HEK293 (cell line): ENCODE data around the gene WNT5B.
A peak's percentile ranks its signal among the peaks of the same experiment; 100 is the strongest.

ENCODE experiments used
- CTCF ChIA-PET: fragments of 350-600 bp; formaldehyde crosslinking; extraction: SDS; loops from one replicate; lab custom pipeline; 2021; ENCODE audit warnings: antibody characterized with exemption; lab: Yijun Ruan, JAX
- POLR2A ChIA-PET: fragments of 300-600 bp; formaldehyde crosslinking; extraction: SDS; loops from one replicate; lab custom pipeline; 2020; ENCODE audit warnings: antibody characterized with exemption, inconsistent platforms; lab: Yijun Ruan, JAX
- H3K27ac ChIP-seq: fragments of 200-500 bp; sonication (Bioruptor generic); 2 replicates; pipeline ENCODE4 v1.5.1; 2014; ENCODE audit warnings: low read depth, low read length, control low read depth, inconsistent platforms; ENCODE audit errors: extremely low read depth
- H3K36me3 ChIP-seq, 2 experiments: fragments of 200-500 bp in 1 of 2; sonication (Bioruptor generic) in 1 of 2; 1 replicate in 1 of 2; 2 replicates in 1 of 2; pipeline ENCODE4 v1.5.1; 2014 to 2017; ENCODE audit warnings: inconsistent platforms in 2 of 2, low read length in 2 of 2; ENCODE audit not compliant: control insufficient read depth in 2 of 2, insufficient read depth in 1 of 2
- H3K4me1 ChIP-seq: fragments of 200-500 bp; sonication (Bioruptor generic); 2 replicates; pipeline ENCODE4 v1.5.1; 2014; ENCODE audit warnings: mild to moderate bottlenecking, low read length, inconsistent platforms; ENCODE audit not compliant: control insufficient read depth, insufficient read depth
- H3K4me3 ChIP-seq: 2 replicates; pipeline ENCODE4 v1.5.1; 2011; ENCODE audit warnings: low read depth, mild to moderate bottlenecking, control low read depth, low read length, moderate library complexity
- H3K9me3 ChIP-seq: fragments of 200-500 bp; sonication (Bioruptor generic); 2 replicates; pipeline ENCODE4 v1.5.1; 2014; ENCODE audit warnings: low read depth, low read length, inconsistent platforms; ENCODE audit not compliant: control insufficient read depth, insufficient read depth
- EGR2 ChIP-seq: fragments of 450-650 bp; formaldehyde crosslinking; IDR thresholded peaks from 2 replicates; pipeline ENCODE4 v1.5.1; 2016; ENCODE audit warnings: low read depth, missing biosample characterization, missing genetic modification characterization
- WT1 ChIP-seq: fragments of 450-650 bp; formaldehyde crosslinking; IDR thresholded peaks from 2 replicates; pipeline ENCODE4 v1.5.1; 2016; ENCODE audit warnings: missing biosample characterization, missing genetic modification characterization
- ZFHX2 ChIP-seq: fragments of 450-650 bp; formaldehyde crosslinking; conservative IDR thresholded peaks from 2 replicates; pipeline ENCODE4 v1.5.1; 2016; ENCODE audit warnings: missing biosample characterization, missing genetic modification characterization
- ZIC2 ChIP-seq: fragments of 450-650 bp; formaldehyde crosslinking; IDR thresholded peaks from 2 replicates; pipeline ENCODE4 v1.5.1; 2016; ENCODE audit warnings: missing biosample characterization, missing genetic modification characterization
- ZNF16 ChIP-seq: fragments of 450-650 bp; formaldehyde crosslinking; IDR thresholded peaks from 2 replicates; pipeline ENCODE4 v1.5.1; 2016; ENCODE audit warnings: low read depth, missing biosample characterization, missing genetic modification characterization
- ZNF341 ChIP-seq: fragments of 450-650 bp; formaldehyde crosslinking; IDR thresholded peaks from 2 replicates; pipeline ENCODE4; 2016; ENCODE audit warnings: low read depth, missing biosample characterization, missing genetic modification characterization
- ZNF473 ChIP-seq: fragments of 450-650 bp; formaldehyde crosslinking; IDR thresholded peaks from 2 replicates; pipeline ENCODE4 v1.5.1; 2017; ENCODE audit warnings: missing biosample characterization, missing genetic modification characterization
- ZNF514 ChIP-seq: fragments of 450-650 bp; formaldehyde crosslinking; IDR thresholded peaks from 2 replicates; pipeline ENCODE4 v1.5.1; 2016; ENCODE audit warnings: missing biosample characterization, missing genetic modification characterization
- ZNF529 ChIP-seq: fragments of 450-650 bp; formaldehyde crosslinking; IDR thresholded peaks from 2 replicates; pipeline ENCODE4 v1.5.1; 2017; ENCODE audit warnings: missing genetic modification characterization, missing biosample characterization; ENCODE audit not compliant: insufficient replicate concordance
- ZNF747 ChIP-seq: fragments of 450-650 bp; formaldehyde crosslinking; IDR thresholded peaks from 2 replicates; pipeline ENCODE4 v1.5.1; 2016; ENCODE audit warnings: missing biosample characterization, missing genetic modification characterization
- TF ChIP-seq, protein P1 (sequence below): fragments of 450-650 bp; formaldehyde crosslinking; IDR thresholded peaks from 2 replicates; pipeline ENCODE4 v1.5.1; 2016; ENCODE audit warnings: missing biosample characterization, missing genetic modification characterization
- TF ChIP-seq, protein P2 (sequence below): fragments of 450-650 bp; formaldehyde crosslinking; IDR thresholded peaks from 2 replicates; pipeline ENCODE4 v1.5.1; 2016; ENCODE audit warnings: missing biosample characterization, missing genetic modification characterization
- TF ChIP-seq, protein P3 (sequence below): fragments of 450-650 bp; formaldehyde crosslinking; IDR thresholded peaks from 2 replicates; pipeline ENCODE4 v1.5.1; 2017; ENCODE audit warnings: missing biosample characterization, mild to moderate bottlenecking, missing genetic modification characterization, moderate library complexity

WNT5B gene

DNA sequence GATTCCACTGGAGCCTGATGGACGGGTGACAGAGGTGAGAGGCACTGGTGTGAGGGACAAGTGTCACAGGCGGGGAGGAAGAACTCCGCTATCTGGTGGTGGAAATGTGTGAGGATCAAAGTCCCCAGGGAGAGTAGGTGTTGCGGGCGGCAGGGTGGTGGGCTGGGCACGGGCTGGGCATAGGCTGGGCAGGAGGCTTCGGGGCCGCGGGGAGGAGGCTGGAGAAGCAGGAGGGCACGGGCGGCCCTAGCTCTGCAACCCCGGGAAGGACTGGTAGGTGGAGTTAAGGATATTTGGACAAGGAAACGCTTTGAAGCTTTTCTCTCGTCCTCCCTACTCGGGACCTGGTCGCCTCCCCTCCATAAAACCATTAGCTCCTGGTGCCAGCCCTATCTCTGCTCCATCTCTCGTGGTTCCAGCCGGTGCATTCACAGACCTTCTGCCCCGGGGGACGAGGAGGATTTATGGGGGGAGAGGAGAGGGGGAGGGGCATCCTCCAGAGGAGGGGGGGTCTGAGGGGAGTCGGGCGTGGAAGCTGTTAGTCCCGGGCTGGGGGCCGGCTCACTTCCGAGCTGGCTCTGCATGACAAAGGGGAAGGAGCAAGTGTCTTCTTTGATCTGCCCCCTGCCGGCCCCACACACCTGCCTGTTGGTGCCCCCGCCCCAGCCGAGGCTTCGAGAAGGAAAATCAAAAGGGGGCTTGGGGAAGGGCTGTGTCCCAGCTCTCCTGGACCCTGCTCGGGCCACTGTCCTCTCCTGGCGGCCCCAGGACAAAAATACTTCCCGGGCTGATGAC is 504 bp downstream of the WNT5B start:
- H3K9me3 ChIP-seq, result no peaks in the 10 kb centered on the region
- POLR2A ChIA-PET, result interaction anchor here (0.5 to 1.4 kb wide), 4 partner anchors 29 to 176 kb away, joined by 3 to 6 read pairs (median 4); no protein-coding TSS in a partner anchor
- peaks cover 3% of the 10 kb centered on the region; the same call in 1 of the 2 replicates for H3K4me1 ChIP-seq
- TF ChIP-seq ZNF16 (no peak), ZNF473 (tag by site-specific recombination) (no peak), ZNF747 (tag by site-specific recombination) (no peak), ZNF341 (tag by site-specific recombination) (0 out of 2 replicates have a peak, but pooled peaks have one; percentile 24), WT1 (peak; percentile 55; the same call in 1 of the 2 replicates), EGR2 (tag by site-specific recombination) (peak; percentile 62), ZNF529 (tag by site-specific recombination) (no peak), ZFHX2 (tag by site-specific recombination) (peak; percentile 56)
- TF ChIP-seq, protein P1, sequence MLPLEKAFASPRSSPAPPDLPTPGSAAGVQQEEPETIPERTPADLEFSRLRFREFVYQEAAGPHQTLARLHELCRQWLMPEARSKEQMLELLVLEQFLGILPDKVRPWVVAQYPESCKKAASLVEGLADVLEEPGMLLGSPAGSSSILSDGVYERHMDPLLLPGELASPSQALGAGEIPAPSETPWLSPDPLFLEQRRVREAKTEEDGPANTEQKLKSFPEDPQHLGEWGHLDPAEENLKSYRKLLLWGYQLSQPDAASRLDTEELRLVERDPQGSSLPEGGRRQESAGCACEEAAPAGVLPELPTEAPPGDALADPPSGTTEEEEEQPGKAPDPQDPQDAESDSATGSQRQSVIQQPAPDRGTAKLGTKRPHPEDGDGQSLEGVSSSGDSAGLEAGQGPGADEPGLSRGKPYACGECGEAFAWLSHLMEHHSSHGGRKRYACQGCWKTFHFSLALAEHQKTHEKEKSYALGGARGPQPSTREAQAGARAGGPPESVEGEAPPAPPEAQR (tag by site-specific recombination), result no peak
- TF ChIP-seq, all 188 proteins: peak for 4
- CTCF ChIA-PET, result interaction anchor here (0.6 to 1.5 kb wide), 3 partner anchors 13 to 165 kb away, joined by 3 to 6 read pairs (median 5); no protein-coding TSS in a partner anchor
- Histone ChIP-seq H3K36me3 (peaks cover 0 to 8% of the 10 kb centered on the region in 2 experiments; a peak in 1 of 3 replicates), H3K27ac (no peak overlapping the region), H3K4me3 (peak overlapping the region; percentile 31)

DNA sequence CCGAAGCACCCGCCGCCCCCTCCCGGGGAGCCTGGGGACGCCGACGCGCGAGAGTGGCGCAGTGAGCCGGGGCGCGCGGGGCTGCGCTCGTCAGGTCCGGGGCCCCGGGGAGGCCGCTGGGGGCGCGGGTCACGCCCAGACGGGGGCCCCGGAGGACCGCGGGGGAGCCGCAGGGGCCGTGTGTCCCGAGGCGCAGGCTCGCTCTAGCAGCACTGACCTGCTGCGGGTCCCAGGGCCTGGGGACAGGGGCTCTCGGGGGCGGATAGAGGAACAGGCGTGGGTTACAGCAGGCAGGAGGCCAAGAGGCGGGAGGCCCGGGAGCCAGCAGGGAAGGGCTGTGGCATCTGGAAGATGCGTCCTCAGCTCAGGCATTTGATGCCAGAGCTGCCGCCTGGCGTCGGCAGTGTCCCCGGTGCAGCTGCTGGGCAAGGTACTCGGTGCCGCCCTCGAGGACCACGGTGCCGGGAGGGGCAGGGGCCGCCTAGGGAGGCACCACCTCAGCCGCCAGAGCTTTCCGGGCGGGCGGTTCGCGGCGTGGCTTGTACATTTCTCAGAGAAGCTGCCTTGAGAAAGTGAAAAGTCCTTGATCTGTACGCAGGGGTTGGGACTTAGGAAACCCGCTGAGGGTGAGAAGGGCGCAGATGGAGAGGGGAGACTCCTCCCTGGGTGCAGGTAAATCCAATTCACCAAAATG is 1.2 kb downstream of the WNT5B start:
- Histone ChIP-seq H3K36me3 (peaks cover 0 to 11% of the 10 kb centered on the region in 2 experiments; a peak in 1 of 3 replicates), H3K4me3 (peak overlapping the region; percentile 31), H3K27ac (no peak overlapping the region), H3K4me1 (peaks cover 3% of the 10 kb centered on the region; the same call in 1 of the 2 replicates), H3K9me3 (no peaks in the 10 kb centered on the region)
- peak; percentile 14; the same call in 1 of the 2 replicates for TF ChIP-seq ZFHX2 (tag by site-specific recombination)
- no peak for TF ChIP-seq ZNF514 (tag by site-specific recombination)
- POLR2A ChIA-PET, result interaction anchor here (0.9 to 1.4 kb wide), 2 partner anchors 31 to 37 kb away, joined by 3 read pairs; no protein-coding TSS in a partner anchor
- CTCF ChIA-PET, result interaction anchor here (0.9 to 1.1 kb wide), 5 partner anchors 11 to 313 kb away, joined by 3 to 5 read pairs (median 5); no protein-coding TSS in a partner anchor

DNA sequence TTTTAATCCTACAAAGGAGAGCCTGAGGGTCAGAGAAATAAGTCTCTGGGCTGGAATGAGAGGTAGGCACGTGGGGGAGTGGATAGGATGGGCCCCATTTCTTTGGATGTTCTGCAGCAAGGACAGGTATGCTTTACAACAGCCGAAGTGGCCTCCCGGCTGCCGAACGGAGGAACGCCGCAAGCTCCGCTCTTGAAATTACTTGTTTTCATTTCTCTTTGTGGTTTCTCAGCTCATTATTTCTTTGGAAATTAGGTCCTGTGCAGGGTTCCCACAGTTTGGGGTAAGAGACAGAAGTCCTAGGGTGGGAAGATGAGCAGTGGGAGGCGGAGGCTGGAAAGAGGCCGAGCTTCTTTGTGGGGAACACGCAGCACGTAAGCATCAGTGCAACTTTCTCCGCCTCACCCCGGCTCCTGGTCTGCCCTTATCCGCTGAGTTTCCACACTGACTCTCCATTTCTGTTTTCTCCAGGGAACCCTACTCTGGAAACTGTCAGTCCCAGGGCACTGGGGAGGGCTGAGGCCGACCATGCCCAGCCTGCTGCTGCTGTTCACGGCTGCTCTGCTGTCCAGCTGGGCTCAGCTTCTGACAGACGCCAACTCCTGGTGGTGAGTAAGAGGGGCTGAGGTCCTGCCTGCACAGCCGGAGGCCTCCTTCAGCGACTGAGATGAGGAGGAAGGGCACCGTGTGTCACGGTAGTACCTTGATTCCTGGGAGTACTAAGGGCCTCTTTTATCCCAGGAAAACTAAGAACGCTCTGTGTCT is 2.0 kb downstream of the WNT5B start:
- CTCF ChIA-PET, result interaction anchor here (0.9 to 1.1 kb wide), 4 partner anchors 12 to 312 kb away, joined by 3 to 5 read pairs (median 4); no protein-coding TSS in a partner anchor
- TF ChIP-seq, protein P2, sequence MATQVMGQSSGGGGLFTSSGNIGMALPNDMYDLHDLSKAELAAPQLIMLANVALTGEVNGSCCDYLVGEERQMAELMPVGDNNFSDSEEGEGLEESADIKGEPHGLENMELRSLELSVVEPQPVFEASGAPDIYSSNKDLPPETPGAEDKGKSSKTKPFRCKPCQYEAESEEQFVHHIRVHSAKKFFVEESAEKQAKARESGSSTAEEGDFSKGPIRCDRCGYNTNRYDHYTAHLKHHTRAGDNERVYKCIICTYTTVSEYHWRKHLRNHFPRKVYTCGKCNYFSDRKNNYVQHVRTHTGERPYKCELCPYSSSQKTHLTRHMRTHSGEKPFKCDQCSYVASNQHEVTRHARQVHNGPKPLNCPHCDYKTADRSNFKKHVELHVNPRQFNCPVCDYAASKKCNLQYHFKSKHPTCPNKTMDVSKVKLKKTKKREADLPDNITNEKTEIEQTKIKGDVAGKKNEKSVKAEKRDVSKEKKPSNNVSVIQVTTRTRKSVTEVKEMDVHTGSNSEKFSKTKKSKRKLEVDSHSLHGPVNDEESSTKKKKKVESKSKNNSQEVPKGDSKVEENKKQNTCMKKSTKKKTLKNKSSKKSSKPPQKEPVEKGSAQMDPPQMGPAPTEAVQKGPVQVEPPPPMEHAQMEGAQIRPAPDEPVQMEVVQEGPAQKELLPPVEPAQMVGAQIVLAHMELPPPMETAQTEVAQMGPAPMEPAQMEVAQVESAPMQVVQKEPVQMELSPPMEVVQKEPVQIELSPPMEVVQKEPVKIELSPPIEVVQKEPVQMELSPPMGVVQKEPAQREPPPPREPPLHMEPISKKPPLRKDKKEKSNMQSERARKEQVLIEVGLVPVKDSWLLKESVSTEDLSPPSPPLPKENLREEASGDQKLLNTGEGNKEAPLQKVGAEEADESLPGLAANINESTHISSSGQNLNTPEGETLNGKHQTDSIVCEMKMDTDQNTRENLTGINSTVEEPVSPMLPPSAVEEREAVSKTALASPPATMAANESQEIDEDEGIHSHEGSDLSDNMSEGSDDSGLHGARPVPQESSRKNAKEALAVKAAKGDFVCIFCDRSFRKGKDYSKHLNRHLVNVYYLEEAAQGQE (tag by site-specific recombination), result 0 out of 2 replicates have a peak, but pooled peaks have one; percentile 22
- peak; percentile 77 for TF ChIP-seq ZIC2
- TF ChIP-seq EGR2 (tag by site-specific recombination), result no peak
- TF ChIP-seq, protein P3, sequence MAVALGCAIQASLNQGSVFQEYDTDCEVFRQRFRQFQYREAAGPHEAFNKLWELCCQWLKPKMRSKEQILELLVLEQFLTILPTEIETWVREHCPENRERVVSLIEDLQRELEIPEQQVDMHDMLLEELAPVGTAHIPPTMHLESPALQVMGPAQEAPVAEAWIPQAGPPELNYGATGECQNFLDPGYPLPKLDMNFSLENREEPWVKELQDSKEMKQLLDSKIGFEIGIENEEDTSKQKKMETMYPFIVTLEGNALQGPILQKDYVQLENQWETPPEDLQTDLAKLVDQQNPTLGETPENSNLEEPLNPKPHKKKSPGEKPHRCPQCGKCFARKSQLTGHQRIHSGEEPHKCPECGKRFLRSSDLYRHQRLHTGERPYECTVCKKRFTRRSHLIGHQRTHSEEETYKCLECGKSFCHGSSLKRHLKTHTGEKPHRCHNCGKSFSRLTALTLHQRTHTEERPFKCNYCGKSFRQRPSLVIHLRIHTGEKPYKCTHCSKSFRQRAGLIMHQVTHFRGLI (tag by site-specific recombination), result peak; percentile 60
- TF ChIP-seq, all 188 proteins: peak for 3
- POLR2A ChIA-PET, result no interaction called here
- Histone ChIP-seq H3K36me3 (peaks cover 0 to 13% of the 10 kb centered on the region in 2 experiments; a peak in 1 of 3 replicates), H3K4me3 (no peak overlapping the region), H3K4me1 (peaks cover 3% of the 10 kb centered on the region; the same call in 1 of the 2 replicates), H3K9me3 (no peaks in the 10 kb centered on the region), H3K27ac (no peak overlapping the region)
